MM.1S (cell line): Measurements from ENCODE around the gene MLC1.

ENCODE experiments used
- EZH2 ChIP-seq: fragments of 300-600 bp; sonication (generic); optimal IDR thresholded peaks from 2 replicates; pipeline ENCODE3; 2017; ENCODE audit warnings: low read depth, mild to moderate bottlenecking, antibody characterized with exemption, low read length, mixed read lengths
- EZH2phosphoT487 ChIP-seq: fragments of 300-600 bp; sonication (generic); IDR thresholded peaks from 2 replicates; pipeline ENCODE4 v1.6.1; 2018; ENCODE audit warnings: antibody characterized with exemption, low read length
- TF ChIP-seq, protein P1 (sequence below): fragments of 300-600 bp; sonication (generic); IDR thresholded peaks from 2 replicates; pipeline ENCODE4 v1.5.1; 2016; ENCODE audit warnings: antibody characterized with exemption, low read length, mixed read lengths

DNA sequence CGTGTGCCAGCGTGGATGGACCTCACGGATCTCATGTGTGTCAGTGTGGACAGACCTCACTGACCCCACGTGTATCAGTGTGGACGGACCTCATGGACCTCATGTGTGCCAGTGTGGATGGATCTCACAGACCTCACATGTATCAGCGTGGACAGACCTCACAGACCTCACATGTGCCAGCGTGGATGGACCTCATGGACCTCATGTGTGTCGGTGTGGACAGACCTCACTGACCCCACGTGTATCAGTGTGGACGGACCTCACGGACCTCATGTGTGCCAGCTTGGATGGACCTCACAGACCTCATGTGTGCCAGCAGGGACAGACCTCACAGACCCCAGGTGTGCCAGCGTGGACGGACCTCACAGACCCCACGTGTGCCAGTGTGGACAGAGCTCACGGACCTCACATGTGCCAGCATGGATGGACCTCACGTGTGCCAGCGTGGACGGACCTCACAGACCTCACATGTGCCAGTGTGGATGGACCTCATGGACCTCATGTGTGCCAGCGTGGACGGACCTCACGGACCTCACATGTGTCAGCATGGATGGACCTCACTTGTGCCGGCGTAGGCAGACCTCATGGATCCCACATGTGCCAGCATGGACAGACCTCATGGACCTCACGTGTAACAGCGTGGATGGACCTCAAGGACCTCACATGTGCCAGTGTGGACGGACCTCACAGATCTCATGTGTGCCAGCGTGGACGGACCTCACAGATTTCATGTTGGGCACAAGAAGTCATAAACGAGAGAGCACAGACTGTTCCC is 45.4 kb downstream of the MLC1 start:
- TF ChIP-seq, protein P1, sequence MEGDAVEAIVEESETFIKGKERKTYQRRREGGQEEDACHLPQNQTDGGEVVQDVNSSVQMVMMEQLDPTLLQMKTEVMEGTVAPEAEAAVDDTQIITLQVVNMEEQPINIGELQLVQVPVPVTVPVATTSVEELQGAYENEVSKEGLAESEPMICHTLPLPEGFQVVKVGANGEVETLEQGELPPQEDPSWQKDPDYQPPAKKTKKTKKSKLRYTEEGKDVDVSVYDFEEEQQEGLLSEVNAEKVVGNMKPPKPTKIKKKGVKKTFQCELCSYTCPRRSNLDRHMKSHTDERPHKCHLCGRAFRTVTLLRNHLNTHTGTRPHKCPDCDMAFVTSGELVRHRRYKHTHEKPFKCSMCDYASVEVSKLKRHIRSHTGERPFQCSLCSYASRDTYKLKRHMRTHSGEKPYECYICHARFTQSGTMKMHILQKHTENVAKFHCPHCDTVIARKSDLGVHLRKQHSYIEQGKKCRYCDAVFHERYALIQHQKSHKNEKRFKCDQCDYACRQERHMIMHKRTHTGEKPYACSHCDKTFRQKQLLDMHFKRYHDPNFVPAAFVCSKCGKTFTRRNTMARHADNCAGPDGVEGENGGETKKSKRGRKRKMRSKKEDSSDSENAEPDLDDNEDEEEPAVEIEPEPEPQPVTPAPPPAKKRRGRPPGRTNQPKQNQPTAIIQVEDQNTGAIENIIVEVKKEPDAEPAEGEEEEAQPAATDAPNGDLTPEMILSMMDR, result no peak
- TF ChIP-seq EZH2phosphoT487 (no peak), EZH2 (no peak)
